Activated naive CD8-positive, alpha-beta T cell treated with anti-CD3 and anti-CD28 coated beads, Interleukin-2, amount 50 U/mL, for 16 hours (primary cell): ENCODE measurements around the gene SMIM7.

Source experiments
- DNase-seq: peaks from one replicate; pipeline ENCODE4 v3.0.0-alpha.2; 2020; ENCODE audit warnings: low read depth, low spot score

SMIM7 gene

GRCh38 chr19:16621165-16621800, 38.7 kb downstream of the SMIM7 start:
- DNase-seq = no peak

- DNase-seq = no peak
Measured at GRCh38 chr19:16620584-16620983, 39.4 kb downstream of the SMIM7 start.

- DNase-seq = no peak
Measured at GRCh38 chr19:16620018-16620417, 39.9 kb downstream of the SMIM7 start.

GRCh38 chr19:16619457-16619856, 40.5 kb downstream of the SMIM7 start:
- no peak for DNase-seq

- no peak for DNase-seq
Measured at GRCh38 chr19:16618248-16618647, 41.7 kb downstream of the SMIM7 start.

- DNase-seq = no peak
Measured at GRCh38 chr19:16615808-16616207, 44.1 kb downstream of the SMIM7 start.

GRCh38 chr19:16614941-16615340, 45.0 kb downstream of the SMIM7 start:
- DNase-seq = no peak

GRCh38 chr19:16613841-16614240, 46.1 kb downstream of the SMIM7 start:
- DNase-seq = no peak

- no peak for DNase-seq
Measured at GRCh38 chr19:16612636-16613035, 47.3 kb downstream of the SMIM7 start.

GRCh38 chr19:16611121-16611520, 48.8 kb downstream of the SMIM7 start:
- no peak for DNase-seq

- DNase-seq = no peak
Measured at GRCh38 chr19:16609511-16610200, 50.3 kb downstream of the SMIM7 start.

- no peak for DNase-seq
Measured at GRCh38 chr19:16608290-16608739, 51.6 kb downstream of the SMIM7 start.

- no peak for DNase-seq
Measured at GRCh38 chr19:16607819-16608218, 52.1 kb downstream of the SMIM7 start.

GRCh38 chr19:16605553-16605994, 54.4 kb downstream of the SMIM7 start:
- DNase-seq = no peak

- DNase-seq = no peak
Measured at GRCh38 chr19:16605115-16605514, 54.8 kb downstream of the SMIM7 start.

GRCh38 chr19:16604615-16605014, 55.3 kb downstream of the SMIM7 start:
- DNase-seq = no peak

- no peak for DNase-seq
Measured at GRCh38 chr19:16603090-16603489, 56.9 kb downstream of the SMIM7 start.

GRCh38 chr19:16601378-16602052, 58.4 kb downstream of the SMIM7 start:
- DNase-seq = no peak

GRCh38 chr19:16600824-16601223, 59.1 kb downstream of the SMIM7 start:
- no peak for DNase-seq

GRCh38 chr19:16599655-16600346, 60.1 kb downstream of the SMIM7 start:
- no peak for DNase-seq

GRCh38 chr19:16598848-16599247, 61.1 kb downstream of the SMIM7 start:
- DNase-seq = no peak

- no peak for DNase-seq
Measured at GRCh38 chr19:16596399-16596798, 63.5 kb downstream of the SMIM7 start.
